Midbrain (tissue), 1 donor: Measurements from ENCODE around the gene PDSS1.

ENCODE experiments used
- DNase-seq: peaks from one replicate; lab custom pipeline; 2025; lab: John Stamatoyannopoulos, UW

Gene PDSS1

DNA sequence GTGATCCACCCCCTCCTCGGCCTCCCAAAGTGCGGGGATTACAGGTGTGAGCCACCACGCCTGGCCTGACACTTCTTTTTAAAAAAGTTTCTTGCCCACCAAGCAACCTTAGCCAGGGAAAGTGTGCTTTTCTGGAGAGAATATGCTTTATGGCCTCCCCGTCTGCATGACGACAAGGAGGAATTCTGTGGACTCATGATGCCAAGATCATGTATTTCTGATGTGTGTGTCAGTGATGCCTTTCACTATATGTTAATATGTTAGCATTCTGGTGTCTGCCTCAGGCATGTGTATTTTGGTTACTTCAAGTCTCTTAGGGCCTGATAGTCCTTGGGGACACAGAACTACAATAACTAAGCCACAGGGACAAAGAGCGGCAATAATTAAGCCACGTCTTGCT, 2.1 kb downstream of the PDSS1 start:
- no peak for DNase-seq

DNA sequence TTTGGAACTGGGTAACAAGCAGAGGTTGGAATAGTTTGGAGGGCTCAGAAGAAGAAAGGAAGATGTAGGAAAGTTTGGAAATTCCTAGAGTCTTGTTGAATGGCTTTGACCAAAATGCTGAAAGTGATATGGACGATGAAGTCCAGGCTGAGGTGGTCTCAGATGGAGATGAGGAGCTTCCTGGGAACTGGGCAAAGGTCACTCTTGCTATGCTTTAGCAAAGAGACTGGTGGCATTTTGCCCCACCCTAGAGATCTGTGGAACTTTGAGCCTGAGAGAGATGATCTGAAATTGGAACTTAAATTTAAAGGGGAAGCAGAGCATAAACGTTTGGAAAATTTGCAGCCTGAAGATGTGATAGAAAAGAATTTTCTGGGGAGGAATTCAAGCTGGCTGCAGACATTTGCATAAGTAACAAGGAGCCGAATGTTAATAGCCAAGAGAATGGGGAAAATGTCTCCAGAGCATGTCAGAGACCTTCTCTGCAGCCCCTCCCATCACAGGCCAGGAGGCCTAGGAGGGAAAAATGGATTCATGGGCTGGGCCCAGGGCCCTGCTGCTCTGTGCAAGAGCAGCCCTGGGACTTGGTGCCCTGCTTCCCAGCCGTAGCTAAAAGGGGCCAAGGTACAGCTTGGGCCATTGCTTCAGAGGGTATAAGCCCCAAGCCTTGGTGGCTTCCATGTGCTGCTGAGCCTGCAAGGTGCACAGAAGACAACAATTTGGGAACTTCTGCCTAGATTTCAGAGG, 3.6 kb downstream of the PDSS1 start:
- DNase-seq: no peak

DNA sequence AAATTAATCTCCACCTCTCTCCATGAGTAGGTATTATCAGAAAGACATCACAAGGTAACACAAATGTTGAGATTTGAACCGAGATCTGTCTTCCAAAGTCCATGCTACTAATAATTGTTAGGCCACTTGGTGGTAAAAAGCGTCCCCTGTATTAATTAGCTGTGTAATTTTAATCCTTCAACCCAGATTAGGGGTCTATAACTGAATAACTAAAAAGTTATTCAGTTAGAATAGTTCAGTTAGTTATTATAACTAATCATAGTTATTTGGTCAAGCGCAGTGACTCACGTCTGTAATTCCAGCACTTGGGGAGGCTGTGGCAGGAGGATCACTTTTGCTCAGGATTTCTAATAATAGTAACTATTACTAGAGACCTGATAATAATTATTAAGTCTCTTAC, 5.6 kb downstream of the PDSS1 start:
- no peak for DNase-seq

DNA sequence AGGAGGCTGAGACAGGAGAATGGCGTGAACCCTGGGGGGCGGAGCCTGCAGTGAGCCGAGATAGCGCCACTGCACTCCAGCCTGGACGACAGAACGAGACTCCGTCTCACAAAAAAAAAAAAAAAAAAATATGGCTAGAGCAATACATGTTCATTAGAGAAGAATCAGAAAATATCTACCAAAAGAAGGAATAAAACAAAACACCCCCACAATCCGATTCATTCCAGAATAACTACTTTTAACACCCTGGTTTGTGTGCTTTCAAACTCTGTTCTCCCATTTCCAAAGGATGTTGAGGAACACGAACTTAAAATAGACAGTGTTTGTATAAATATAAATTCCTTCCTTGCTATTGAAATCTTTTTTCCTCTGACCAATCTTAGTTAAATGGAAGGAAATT, 6.5 kb downstream of the PDSS1 start:
- no peak for DNase-seq

DNA sequence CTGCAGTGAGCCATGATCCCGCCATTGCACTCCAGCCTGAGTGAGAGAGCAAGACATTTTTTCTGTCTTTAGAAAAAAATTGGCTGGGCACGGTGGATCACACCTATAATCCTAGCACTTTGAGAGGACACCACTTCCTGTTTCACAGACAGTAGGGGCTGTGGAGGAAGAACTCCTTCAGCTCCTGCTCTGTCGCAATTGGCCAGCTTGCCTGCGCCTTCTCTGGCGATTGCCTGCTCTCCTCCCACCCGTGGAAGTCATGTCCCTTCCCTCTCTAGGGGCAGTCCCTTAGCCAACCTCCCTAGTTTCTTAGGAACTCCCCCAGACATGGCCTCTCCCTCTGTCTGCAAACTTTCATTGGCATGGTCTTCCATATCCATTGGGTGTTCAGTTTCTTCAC, 8.7 kb downstream of the PDSS1 start:
- DNase-seq: no peak

DNA sequence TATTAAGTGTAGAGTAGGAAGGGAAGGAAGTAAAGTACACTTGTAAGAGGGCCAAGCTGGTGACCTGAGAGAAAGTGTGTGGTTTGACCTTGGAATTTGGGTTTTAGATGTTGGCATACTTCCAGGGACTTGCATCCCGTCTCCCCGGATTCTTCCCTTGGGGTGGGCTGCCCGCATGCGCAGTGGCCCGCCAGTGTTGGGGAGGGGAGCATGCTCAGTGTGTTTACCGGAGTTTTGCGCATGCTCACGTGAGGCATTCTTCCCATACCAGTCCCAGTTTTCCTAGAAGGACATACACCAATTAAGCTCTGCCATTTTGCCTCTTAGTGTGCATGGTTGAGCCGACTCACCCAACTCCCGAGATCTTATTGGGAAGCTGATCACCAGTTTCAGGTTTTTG, 9.4 kb downstream of the PDSS1 start:
- no peak for DNase-seq

DNA sequence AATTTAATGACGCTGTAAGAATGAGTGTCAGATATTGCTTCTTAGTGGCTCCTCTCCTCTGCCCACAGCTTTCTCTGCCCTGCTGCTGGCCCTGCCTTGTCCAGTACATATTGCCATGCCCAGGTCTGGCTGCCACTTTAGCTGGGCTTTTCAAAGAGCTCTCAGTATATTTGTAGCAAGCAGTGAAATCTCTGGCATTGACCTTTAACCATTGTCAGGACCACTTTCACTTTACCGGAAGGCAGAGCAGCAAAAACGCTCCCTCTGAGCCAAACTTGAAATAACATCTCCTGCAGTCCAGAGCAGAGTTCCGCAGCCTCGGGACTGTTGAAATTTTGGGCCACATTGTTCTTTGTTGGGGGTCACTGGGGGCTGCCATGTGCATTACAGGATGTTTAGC, 13.8 kb downstream of the PDSS1 start:
- DNase-seq: no peak

DNA sequence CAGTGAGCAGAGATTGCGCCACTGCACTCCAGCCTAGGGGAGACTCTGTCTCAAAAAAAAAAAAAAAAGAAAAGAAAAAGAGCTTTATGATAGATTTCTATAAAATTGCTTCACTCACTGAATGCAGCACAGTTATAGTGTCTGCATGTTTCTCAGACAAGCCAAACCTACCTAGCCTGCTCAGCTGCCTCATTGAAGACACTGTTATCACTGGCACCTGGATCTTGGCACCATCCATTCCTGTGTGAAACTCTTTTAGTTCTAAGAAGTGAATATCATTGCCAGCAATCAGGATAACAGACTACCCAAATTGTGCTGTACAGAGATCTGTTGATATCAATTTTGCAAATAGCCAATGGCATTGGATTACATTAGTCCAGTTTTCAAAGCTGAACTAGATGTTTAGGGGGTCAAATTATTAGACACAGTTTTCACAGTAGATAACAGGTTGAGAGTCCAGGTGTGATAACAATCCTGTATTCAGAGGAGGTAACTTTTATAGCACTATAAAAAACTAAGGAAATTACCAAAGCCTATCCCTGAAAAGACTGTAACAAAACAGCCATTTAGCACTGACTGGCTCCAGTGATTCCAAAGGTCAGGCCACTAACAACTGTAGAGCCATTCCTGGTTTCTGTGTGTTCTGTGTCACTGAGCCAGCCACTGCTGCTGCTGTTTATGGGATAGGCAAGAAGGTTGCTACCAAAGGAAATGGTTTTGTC, 17.1 kb downstream of the PDSS1 start:
- no peak for DNase-seq

DNA sequence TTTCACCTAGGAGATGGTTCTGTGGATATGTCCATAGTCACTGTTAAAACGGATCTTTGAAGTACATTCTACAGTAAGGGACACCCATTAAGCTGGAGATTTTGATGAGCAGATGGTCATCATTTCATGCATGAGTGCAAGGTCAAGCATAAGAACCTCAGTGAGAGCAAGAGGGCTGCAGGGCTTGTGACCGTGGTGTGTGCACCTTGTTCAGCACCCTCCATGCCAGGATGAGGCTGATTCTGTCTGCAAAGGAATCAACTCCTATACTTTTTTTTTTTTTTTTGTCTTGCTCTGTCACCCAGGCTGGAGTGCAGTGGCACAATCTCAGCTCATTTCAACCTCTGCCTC, 17.6 kb downstream of the PDSS1 start:
- DNase-seq: no peak

DNA sequence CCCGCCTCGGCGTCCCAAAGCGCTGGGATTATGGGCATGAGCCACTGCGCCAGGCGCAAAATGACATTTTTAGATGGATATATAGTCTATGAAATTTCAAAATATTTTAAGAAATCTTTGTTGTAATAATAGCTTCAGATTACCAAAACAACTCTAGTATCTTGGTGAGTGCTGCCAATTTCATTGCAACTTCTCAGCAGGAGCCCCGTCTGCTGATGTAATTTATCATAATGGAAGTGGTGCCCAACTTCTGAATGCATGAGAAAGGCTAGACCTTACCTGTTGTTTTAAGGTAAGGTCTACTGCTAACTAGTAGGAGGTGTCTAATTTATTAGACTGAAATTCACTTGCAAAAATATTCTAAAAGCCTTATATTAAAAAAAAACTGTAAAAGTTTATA, 20.0 kb downstream of the PDSS1 start:
- no peak for DNase-seq

DNA sequence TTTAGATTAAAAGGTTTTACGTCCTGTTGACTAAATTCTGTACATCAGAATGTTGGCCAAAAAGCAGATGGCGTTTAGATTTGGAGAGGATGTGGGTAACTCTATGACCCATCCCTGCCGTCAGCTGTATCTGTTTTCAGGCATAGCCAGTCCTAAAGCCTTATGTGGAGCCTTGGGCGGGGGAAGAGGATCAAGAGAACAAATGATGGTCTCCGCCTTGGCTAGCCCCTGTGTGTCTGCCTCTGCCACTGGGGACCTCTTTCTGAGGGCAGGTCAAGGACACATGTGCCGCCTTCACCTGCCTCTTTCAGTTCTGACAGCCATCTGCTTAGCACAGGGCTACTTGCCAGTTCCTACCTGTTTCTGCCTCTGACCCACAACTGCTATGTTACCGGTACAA, 24.1 kb downstream of the PDSS1 start:
- no peak for DNase-seq

DNA sequence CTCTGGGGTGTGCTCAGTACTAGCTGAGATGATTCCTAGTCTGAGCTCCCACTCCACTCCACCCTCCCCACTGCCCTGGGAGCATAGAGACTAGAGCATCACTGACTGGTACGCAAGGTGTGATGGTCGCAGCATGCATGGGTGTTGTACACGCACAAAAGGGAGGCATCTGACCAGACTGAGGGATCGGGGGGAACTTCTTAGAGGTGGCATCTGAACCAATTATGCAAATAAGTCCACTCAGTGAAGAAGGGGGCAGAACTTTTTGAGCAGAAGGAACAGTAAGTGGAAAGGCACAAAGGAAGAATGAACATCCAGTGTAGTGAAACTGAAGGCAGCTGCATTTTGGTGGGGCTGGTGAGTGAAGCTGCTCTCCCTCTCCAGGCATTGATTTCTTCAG, 25.5 kb downstream of the PDSS1 start:
- no peak for DNase-seq

DNA sequence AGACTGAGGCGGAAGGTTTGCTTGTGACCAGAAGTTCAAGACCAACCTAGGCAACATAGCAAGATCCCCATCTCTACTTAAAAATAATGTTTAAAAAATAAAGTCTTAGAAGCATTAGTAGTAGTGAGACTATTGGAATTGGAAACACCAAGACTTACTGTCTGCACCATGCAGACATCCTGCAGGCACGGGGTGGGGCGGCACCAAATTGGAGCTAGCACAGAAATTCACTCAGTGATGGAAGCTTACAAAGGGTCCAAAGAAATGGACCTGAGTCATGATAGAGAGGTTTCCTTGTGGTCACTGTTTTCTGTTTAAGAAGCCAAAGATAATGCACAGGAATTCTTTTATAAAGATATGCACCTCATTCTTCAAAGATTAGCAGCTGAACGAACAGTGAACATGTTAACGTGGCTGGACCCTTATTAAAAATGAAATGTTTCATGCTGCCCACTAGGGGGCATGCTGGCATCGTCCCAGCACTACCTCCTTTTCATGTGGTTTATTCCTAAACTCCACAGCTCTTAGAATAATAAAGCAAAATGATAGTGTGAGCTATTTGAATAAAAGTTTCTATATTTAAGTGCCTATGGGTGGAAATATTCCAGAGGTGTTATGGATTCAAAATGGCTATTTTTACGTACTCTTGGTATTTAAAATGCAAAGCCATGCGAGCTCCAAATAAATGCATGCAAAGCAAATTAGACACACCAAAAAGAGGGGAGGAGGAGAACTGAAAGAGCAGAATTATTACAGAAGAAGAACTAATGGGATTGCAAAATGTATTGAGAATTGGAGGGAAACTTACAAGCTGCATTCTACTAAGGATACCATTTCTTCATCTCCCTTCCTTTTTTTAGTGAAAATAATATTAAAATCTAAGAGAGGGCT, 28.6 kb downstream of the PDSS1 start:
- peak; percentile 81 for DNase-seq

DNA sequence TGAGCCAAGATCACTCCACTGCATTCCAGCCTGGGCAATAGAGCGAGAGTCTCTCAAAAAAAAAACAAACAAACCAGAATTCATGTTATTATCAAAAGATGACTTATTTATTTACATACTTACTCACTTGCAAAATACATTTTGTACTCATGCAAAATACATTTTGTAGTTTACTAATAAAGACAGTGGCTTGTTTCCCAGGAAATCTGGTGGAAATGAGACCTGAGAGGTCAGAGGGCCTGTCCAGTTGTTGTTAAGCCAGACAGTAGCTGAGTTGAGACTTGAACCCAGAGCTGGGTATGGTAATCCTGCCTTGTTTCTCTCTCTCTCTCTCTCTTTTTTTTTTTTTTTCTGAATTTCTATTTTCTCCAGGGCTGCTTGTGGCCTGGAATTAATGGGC, 29.5 kb downstream of the PDSS1 start:
- DNase-seq: no peak

DNA sequence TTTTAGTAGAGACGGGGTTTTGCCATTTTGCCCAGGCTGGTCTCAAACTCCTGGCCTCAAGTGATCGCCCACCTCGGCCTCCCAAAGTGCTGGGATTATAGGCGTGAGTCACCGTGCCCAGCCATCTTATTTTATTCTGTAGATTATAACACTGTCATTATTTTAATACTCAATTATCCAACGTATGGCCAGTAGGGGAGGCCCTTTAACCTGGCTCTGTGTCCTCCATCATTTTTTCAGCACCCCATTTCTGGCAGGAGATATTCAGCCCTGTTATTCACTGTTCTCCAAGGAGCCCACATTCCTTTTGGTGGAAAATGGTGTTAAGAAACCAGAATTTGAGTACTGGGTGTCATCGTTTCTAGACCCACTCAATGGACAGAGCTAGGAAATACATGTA, 31.5 kb downstream of the PDSS1 start:
- DNase-seq: no peak

DNA sequence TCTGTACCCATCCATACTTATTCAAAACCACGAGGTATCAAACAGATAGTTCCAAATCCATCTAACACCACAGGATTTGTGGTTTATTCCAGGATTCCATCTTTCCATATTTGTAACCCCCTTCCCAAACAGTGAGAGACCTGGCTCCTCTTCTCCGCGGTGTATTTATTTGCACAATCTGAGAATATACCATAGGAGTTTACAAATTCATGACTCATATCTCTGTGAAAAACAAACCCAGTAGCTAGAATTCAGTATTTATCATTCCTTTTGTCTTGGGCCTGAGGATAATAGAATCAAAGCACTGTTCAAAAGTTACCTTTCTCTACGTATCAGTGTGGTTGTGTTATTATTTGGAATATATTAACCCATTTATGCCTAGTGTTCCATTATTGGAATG, 31.9 kb downstream of the PDSS1 start:
- no peak for DNase-seq

DNA sequence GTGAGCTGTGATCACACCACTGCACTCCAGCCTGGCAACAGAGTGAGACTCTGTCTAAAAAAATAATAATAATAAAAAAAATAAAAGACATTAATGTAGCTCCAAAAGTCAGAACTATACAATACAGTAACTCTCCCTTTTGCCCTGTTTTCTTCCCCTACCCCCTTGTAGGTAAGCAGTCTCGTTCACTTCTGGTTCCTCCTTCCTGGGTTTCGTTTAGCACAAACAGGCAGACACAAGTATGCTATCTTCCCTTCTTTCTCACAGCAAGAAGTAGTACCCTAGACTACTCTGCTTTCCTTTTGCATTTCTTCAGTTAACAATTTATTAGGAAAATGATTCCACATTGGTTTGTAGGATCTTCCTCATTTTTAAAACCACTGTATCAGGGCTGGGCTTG, 33.1 kb downstream of the PDSS1 start:
- DNase-seq: no peak

DNA sequence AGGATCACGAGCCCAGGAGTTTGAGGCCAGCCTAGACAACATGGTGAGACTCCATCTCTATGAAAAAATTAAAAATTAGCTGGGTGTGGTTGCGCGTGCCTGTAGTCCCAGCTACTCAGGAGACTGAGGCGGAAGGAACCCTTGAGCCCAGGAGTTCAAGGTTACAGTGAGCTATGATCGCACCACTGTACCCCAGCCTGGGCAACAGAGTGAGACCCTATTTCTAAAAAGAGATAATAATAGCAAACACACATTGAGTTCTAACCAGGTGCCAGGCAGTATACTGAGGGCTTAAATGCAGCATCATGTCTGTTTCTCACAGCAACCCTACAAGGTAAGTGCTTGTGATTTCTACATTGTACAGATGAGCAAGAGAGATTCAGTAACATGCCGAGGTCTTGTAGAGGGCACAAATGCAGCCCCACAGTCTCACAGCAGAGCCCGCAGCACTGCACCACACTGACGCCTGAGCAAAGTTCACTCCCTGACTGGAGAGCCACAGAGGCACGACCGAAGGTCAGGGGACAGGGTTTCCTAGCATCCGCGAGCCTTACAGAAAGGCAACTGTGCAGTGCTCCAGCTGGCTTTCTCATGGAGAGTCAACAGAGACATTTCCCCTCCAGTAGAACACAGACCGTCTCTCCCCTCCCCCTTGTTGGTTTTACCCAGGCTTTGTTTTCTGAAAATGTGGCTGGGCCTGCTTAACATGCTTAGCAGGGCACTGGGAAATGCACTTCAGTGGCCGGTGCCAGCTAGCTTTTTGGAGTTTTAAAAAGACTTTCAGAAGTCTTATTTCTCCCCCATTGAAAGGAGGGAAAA, 36.5 kb downstream of the PDSS1 start:
- DNase-seq: peak; percentile 79

DNA sequence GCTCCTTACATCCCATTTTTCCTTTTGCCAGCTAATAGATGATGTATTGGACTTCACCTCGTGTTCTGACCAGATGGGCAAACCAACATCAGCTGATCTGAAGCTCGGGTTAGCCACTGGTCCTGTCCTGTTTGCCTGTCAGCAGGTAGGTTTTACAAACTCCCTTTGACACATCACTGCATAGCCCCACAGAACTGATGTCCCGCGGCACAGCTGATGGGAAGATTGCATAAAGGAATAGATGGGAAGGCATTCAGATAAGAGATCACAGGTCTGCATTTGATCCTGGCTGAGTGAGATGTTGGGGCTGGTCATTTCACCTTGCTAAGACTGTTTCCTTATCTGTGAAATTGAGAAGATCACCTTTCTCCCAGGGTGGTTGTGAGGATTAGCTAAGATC, 37.9 kb downstream of the PDSS1 start:
- no peak for DNase-seq

DNA sequence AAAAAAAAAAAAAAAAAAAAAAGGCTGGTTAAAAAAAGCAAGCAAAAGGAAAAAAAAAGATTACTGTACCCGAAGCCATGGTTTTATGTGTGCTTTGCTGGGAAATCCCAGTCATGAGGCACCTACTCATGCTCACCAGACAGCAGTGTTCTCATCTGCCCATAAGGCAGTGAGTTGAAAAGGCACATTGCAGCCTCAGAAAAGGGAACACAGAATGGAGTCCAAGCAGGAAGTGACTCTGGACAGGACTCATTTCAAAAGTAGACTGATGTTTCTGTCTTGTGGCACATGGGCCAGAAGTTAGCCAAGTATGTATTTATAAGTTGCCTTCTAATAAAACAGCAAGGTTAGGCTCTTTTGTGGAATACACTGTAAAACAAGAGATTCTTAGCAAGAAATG, 40.2 kb downstream of the PDSS1 start:
- DNase-seq: peak; percentile 47

DNA sequence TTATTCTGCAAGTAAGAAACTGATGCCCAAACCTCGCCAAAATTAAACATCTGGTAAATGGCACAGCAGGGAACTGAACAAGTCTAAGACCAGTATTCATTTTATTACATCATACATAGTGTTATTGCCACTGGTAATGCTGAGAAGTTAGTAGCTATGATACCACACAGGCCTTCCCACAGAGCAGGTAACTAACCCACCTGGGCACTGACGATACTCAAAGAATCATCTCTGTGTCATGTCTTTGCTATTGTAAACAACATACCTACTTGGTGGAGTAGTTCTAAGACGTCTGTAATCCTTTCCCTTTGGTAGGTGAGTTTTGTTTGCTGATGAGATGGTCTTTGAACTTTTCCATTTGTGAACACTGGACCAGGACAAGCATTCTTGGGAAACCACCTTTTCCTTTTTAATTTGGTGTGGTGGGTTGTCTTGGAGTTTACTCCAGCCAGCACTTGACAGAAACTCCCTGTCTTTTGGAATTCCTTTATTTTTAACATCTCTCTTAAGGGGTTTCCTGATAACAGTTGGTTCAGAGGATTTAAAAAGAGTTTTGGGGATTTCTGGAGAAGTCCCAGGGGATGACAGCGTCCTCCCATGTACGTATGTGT, 40.9 kb downstream of the PDSS1 start:
- no peak for DNase-seq
